Measurements from ENCODE around the gene CENPU.
"Not testable (repeated sequence)": the region's sequence is repeated elsewhere in the genome, so short reads cannot be mapped to it uniquely, and the experiment has no call there.

Gene CENPU

GRCh38 chr4:184740980-184741391, 7.1 kb upstream of the CENPU start:
- TF ChIP-seq, protein P1, sequence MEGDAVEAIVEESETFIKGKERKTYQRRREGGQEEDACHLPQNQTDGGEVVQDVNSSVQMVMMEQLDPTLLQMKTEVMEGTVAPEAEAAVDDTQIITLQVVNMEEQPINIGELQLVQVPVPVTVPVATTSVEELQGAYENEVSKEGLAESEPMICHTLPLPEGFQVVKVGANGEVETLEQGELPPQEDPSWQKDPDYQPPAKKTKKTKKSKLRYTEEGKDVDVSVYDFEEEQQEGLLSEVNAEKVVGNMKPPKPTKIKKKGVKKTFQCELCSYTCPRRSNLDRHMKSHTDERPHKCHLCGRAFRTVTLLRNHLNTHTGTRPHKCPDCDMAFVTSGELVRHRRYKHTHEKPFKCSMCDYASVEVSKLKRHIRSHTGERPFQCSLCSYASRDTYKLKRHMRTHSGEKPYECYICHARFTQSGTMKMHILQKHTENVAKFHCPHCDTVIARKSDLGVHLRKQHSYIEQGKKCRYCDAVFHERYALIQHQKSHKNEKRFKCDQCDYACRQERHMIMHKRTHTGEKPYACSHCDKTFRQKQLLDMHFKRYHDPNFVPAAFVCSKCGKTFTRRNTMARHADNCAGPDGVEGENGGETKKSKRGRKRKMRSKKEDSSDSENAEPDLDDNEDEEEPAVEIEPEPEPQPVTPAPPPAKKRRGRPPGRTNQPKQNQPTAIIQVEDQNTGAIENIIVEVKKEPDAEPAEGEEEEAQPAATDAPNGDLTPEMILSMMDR (IDR thresholded peaks at IDR 0.05; ENCODE audit: low read depth, low read length), result no peak
- DNase-seq (ENCODE audit: extremely low read depth, low read depth), result no peak

GRCh38 chr4:184739575-184739974, 5.7 kb upstream of the CENPU start:
- not testable (repeated sequence) for DNase-seq (ENCODE audit: extremely low read depth, low read depth)

GRCh38 chr4:184734758-184735157, 862 bp upstream of the CENPU start:
- DNase-seq (ENCODE audit: extremely low read depth, low read depth), result no peak
- TF ChIP-seq, protein P1 (IDR thresholded peaks at IDR 0.05; ENCODE audit: low read depth, low read length), result no peak

DNA sequence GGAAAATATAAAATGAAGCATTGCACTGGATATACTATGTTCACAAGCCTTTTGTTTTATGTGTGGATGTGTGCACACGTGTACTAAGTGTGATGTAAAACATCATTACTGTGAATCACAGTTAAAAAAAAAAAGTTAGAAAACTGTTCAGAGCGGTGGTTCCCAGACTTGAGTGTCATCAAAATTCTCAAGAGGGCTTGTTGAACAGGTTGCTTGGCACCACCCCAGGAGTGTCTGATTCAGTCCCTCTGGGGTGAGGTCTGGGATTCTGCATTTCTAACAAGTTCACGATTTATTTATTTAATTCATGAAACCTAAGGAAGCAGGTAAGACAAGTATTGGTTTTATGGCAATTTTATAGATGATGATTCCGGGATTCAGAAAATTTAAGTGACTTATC, 1.8 kb downstream of the CENPU start:
- no peak for DNase-seq (ENCODE audit: extremely low read depth, low read depth)

DNA sequence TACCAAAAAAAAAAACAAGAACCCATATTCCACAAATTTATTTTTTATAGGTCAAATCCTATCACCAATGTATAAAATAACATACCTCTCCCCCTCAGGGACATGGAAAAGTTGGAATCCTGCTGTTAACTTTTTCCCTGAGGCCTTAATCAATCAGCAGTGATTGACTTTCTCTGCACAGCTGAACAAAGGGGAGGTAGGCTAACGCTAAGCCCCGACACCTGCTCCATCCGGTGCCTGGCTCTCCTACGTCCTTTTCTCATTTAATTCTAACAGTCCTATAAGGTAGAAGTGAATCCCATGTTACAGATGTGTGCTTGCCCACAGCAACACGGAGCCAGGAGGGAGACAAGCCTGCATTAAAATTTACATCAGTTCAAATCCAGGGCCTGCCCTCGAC, 2.8 kb downstream of the CENPU start:
- TF ChIP-seq, protein P1 (IDR thresholded peaks at IDR 0.05; ENCODE audit: low read depth, low read length), result no peak

More for the DNA sequence above, 1.8 kb downstream of the CENPU start:
- TF ChIP-seq, protein P1 (IDR thresholded peaks at IDR 0.05; ENCODE audit: low read depth, low read length), result no peak

DNA sequence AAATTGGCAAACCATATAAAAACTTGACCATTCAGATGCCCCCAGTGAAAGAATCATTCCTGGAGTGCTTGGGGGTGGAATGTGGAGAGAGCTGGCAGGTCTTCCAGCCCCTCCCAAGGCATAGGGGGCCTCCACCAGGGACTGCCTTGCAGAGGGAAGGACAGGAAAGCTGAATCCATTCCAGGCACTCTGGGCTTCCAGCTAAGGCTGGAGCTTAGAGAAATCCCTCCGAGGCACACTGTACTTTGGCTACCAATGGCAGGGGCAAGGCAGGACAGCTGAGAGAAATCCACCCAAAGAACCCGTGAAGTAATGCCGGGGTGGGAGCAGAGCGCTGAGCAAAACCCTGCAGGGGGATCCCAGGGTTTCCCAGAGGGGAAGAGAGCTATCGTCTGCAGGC, 4.0 kb downstream of the CENPU start:
- TF ChIP-seq, protein P1 (IDR thresholded peaks at IDR 0.05; ENCODE audit: low read depth, low read length), result no peak
- no peak for DNase-seq (ENCODE audit: extremely low read depth, low read depth)

More for the DNA sequence above, 2.8 kb downstream of the CENPU start:
- DNase-seq (ENCODE audit: extremely low read depth, low read depth), result no peak

DNA sequence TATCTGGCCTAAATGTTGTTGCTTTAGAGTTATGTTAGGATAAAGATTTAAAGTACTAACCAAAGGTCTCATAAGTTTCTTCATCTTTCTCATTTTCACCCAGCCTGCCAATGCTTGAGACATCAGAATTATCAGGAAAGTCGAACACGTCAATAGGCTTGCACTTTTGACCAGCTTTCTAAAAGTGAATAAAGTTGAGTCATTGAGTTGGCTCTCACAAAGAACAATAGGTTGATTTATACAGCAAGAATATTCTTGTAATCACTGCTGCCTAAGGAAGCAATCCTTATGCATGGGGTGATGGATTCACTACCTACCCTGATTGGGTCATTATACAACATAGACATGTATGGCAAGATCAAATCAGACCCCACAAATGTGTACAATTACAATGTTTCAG, 5.0 kb downstream of the CENPU start:
- DNase-seq (ENCODE audit: extremely low read depth, low read depth), result no peak
- TF ChIP-seq, protein P1 (IDR thresholded peaks at IDR 0.05; ENCODE audit: low read depth, low read length), result no peak

DNA sequence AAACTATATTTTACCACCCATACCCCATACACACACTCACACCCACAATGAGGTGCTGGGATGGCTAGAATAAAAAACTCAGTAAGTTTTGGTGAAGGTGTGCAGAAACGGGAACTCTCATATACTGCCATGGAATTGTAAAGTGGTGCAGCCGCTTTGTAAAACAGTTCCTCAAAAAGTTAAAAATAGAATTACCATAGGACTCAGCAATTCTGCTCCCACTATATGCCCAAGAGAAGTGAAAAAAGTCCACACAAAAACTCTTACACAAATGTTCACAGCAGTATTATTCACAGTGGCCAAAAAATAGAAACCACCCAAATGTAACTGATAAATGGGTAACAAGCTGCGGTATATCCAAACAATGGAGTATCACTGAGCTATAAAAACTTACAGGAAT, 6.5 kb downstream of the CENPU start:
- TF ChIP-seq, protein P1 (IDR thresholded peaks at IDR 0.05; ENCODE audit: low read depth, low read length), result no peak
- DNase-seq (ENCODE audit: extremely low read depth, low read depth), result no peak

Measured in AG09319 (cell line).